ENCODE data around the gene HEMK1.

Gene HEMK1

GRCh38 chr3:50625231-50626182, 56.2 kb downstream of the HEMK1 start:
- Mint-ChIP-seq H3K27me3 (no peaks in the 10 kb centered on the region), H3K27ac (peak overlapping the region in 1 of 2 donors; percentile 68), H3K9me3 (no peaks in the 10 kb centered on the region), H3K4me3 (peak overlapping the region; percentile 21 to 29), H3K36me3 (ENCODE audit: insufficient read depth) (peaks cover 18% of the 10 kb centered on the region), H3K4me1 (ENCODE audit: low read depth in 2 of 2) (peaks cover 55 to 66% of the 10 kb centered on the region in 2 donors)
- DNase-seq (no peak), ATAC-seq (replicated peaks) (no peak)

- no peak for ATAC-seq (replicated peaks)
- Mint-ChIP-seq H3K4me3 (peak overlapping the region in 1 of 2 donors; percentile 51), H3K4me1 (ENCODE audit: low read depth in 2 of 2) (peaks cover 57 to 69% of the 10 kb centered on the region in 2 donors), H3K9me3 (no peaks in the 10 kb centered on the region), H3K36me3 (ENCODE audit: insufficient read depth) (peaks cover 17% of the 10 kb centered on the region), H3K27ac (peak overlapping the region in 1 of 2 donors; percentile 86), H3K27me3 (no peaks in the 10 kb centered on the region)
- DNase-seq, result no peak
These were observed 57.1 kb downstream of the HEMK1 start for GRCh38 chr3:50626401-50626800.

- H3K9me3 Mint-ChIP-seq, result no peaks in the 10 kb centered on the region
These were observed 58.2 kb downstream of the HEMK1 start for GRCh38 chr3:50627407-50628051.

GRCh38 chr3:50628601-50629000, 59.3 kb downstream of the HEMK1 start:
- H3K27ac Mint-ChIP-seq, result peak overlapping the region; percentile 13 to 86
- peaks cover 75 to 76% of the 10 kb centered on the region in 2 donors for H3K4me1 Mint-ChIP-seq (ENCODE audit: low read depth in 2 of 2)
- ATAC-seq (replicated peaks), result no peak
- DNase-seq, result no peak
- H3K27me3 Mint-ChIP-seq, result no peaks in the 10 kb centered on the region
- peaks cover 13% of the 10 kb centered on the region for H3K36me3 Mint-ChIP-seq (ENCODE audit: insufficient read depth)
- H3K9me3 Mint-ChIP-seq, result no peaks in the 10 kb centered on the region
- H3K4me3 Mint-ChIP-seq, result no peak overlapping the region

More at GRCh38 chr3:50627407-50628051, 58.2 kb downstream of the HEMK1 start:
- Mint-ChIP-seq H3K4me1 (ENCODE audit: low read depth in 2 of 2) (peaks cover 69 to 75% of the 10 kb centered on the region in 2 donors), H3K27ac (peak overlapping the region; percentile 64 to 86), H3K4me3 (peak overlapping the region in 1 of 2 donors; percentile 59), H3K27me3 (no peaks in the 10 kb centered on the region), H3K36me3 (ENCODE audit: insufficient read depth) (peaks cover 14% of the 10 kb centered on the region)
- DNase-seq (no peak), ATAC-seq (replicated peaks) (peak; percentile 31)

- peaks cover 10% of the 10 kb centered on the region for H3K36me3 Mint-ChIP-seq (ENCODE audit: insufficient read depth)
- ATAC-seq (replicated peaks), result no peak
- H3K4me3 Mint-ChIP-seq, result peak overlapping the region; percentile 4 to 38
- H3K9me3 Mint-ChIP-seq, result no peaks in the 10 kb centered on the region
- no peaks in the 10 kb centered on the region for H3K27me3 Mint-ChIP-seq
- DNase-seq, result no peak
- peaks cover 65 to 74% of the 10 kb centered on the region in 2 donors for H3K4me1 Mint-ChIP-seq (ENCODE audit: low read depth in 2 of 2)
- peak overlapping the region; percentile 91 to 94 for H3K27ac Mint-ChIP-seq
These were observed 61.1 kb downstream of the HEMK1 start for GRCh38 chr3:50630394-50630793.

- H3K4me3 Mint-ChIP-seq, result peak overlapping the region; percentile 4 to 38
- H3K36me3 Mint-ChIP-seq (ENCODE audit: insufficient read depth), result peaks cover 10% of the 10 kb centered on the region
These were observed 61.6 kb downstream of the HEMK1 start for GRCh38 chr3:50630877-50631276.

GRCh38 chr3:50632450-50632849, 63.1 kb downstream of the HEMK1 start:
- H3K27me3 Mint-ChIP-seq, result no peaks in the 10 kb centered on the region

More at GRCh38 chr3:50630877-50631276, 61.6 kb downstream of the HEMK1 start:
- peaks cover 65 to 72% of the 10 kb centered on the region in 2 donors for H3K4me1 Mint-ChIP-seq (ENCODE audit: low read depth in 2 of 2)
- DNase-seq (no peak), ATAC-seq (replicated peaks) (no peak)
- H3K9me3 Mint-ChIP-seq, result no peaks in the 10 kb centered on the region
- no peaks in the 10 kb centered on the region for H3K27me3 Mint-ChIP-seq
- peak overlapping the region; percentile 91 to 94 for H3K27ac Mint-ChIP-seq

GRCh38 chr3:50633230-50633790, 64.0 kb downstream of the HEMK1 start:
- peak overlapping the region; percentile 84 to 94 for H3K27ac Mint-ChIP-seq
- DNase-seq (no peak), ATAC-seq (replicated peaks) (no peak)
- no peaks in the 10 kb centered on the region for H3K27me3 Mint-ChIP-seq
- H3K4me3 Mint-ChIP-seq, result no peak overlapping the region
- H3K9me3 Mint-ChIP-seq, result no peaks in the 10 kb centered on the region
- H3K36me3 Mint-ChIP-seq (ENCODE audit: insufficient read depth), result peaks cover 14% of the 10 kb centered on the region
- H3K4me1 Mint-ChIP-seq (ENCODE audit: low read depth in 2 of 2), result peaks cover 70 to 77% of the 10 kb centered on the region in 2 donors

More at GRCh38 chr3:50632450-50632849, 63.1 kb downstream of the HEMK1 start:
- Mint-ChIP-seq H3K4me3 (peak overlapping the region; percentile 23 to 60), H3K4me1 (ENCODE audit: low read depth in 2 of 2) (peaks cover 68 to 78% of the 10 kb centered on the region in 2 donors), H3K9me3 (no peaks in the 10 kb centered on the region), H3K27ac (peak overlapping the region; percentile 91 to 94), H3K36me3 (ENCODE audit: insufficient read depth) (peaks cover 14% of the 10 kb centered on the region)
- DNase-seq (no peak), ATAC-seq (replicated peaks) (peak; percentile 37)

GRCh38 chr3:50635066-50635465, 65.7 kb downstream of the HEMK1 start:
- Mint-ChIP-seq H3K27me3 (no peaks in the 10 kb centered on the region), H3K36me3 (ENCODE audit: insufficient read depth) (peaks cover 9% of the 10 kb centered on the region), H3K27ac (peak overlapping the region; percentile 60 to 84), H3K4me3 (peak overlapping the region in 1 of 2 donors; percentile 22), H3K9me3 (no peaks in the 10 kb centered on the region), H3K4me1 (ENCODE audit: low read depth in 2 of 2) (peaks cover 69 to 70% of the 10 kb centered on the region in 2 donors)
- DNase-seq (no peak), ATAC-seq (replicated peaks) (no peak)

GRCh38 chr3:50637011-50637410, 67.7 kb downstream of the HEMK1 start:
- peaks cover 55 to 56% of the 10 kb centered on the region in 2 donors for H3K4me1 Mint-ChIP-seq (ENCODE audit: low read depth in 2 of 2)
- no peak for ATAC-seq (replicated peaks)
- H3K27me3 Mint-ChIP-seq, result no peaks in the 10 kb centered on the region
- no peaks in the 10 kb centered on the region for H3K9me3 Mint-ChIP-seq
- peak overlapping the region; percentile 81 to 91 for H3K27ac Mint-ChIP-seq
- no peak overlapping the region for H3K4me3 Mint-ChIP-seq
- DNase-seq, result no peak
- H3K36me3 Mint-ChIP-seq (ENCODE audit: insufficient read depth), result peaks cover 13% of the 10 kb centered on the region

GRCh38 chr3:50637945-50638344, 68.6 kb downstream of the HEMK1 start:
- Mint-ChIP-seq H3K27me3 (no peaks in the 10 kb centered on the region), H3K27ac (peak overlapping the region; percentile 81 to 91), H3K4me1 (ENCODE audit: low read depth in 2 of 2) (peaks cover 46 to 48% of the 10 kb centered on the region in 2 donors), H3K36me3 (ENCODE audit: insufficient read depth) (peaks cover 15% of the 10 kb centered on the region), H3K9me3 (no peaks in the 10 kb centered on the region), H3K4me3 (no peak overlapping the region)
- DNase-seq (no peak), ATAC-seq (replicated peaks) (no peak)

GRCh38 chr3:50639055-50639494, 69.8 kb downstream of the HEMK1 start:
- peaks cover 34 to 36% of the 10 kb centered on the region in 2 donors for H3K4me1 Mint-ChIP-seq (ENCODE audit: low read depth in 2 of 2)
- DNase-seq (no peak), ATAC-seq (replicated peaks) (no peak)
- no peaks in the 10 kb centered on the region for H3K27me3 Mint-ChIP-seq
- no peak overlapping the region for H3K4me3 Mint-ChIP-seq
- H3K36me3 Mint-ChIP-seq (ENCODE audit: insufficient read depth), result peaks cover 23% of the 10 kb centered on the region
- H3K9me3 Mint-ChIP-seq, result no peaks in the 10 kb centered on the region
- H3K27ac Mint-ChIP-seq, result peak overlapping the region; percentile 48 to 81

- DNase-seq (no peak), ATAC-seq (replicated peaks) (no peak)
- Mint-ChIP-seq H3K27ac (peak overlapping the region in 1 of 2 donors; percentile 73), H3K4me1 (ENCODE audit: low read depth in 2 of 2) (peaks cover 14 to 22% of the 10 kb centered on the region in 2 donors), H3K27me3 (no peaks in the 10 kb centered on the region), H3K9me3 (no peaks in the 10 kb centered on the region), H3K36me3 (ENCODE audit: insufficient read depth) (peaks cover 38% of the 10 kb centered on the region), H3K4me3 (no peak overlapping the region)
These were observed 73.1 kb downstream of the HEMK1 start for GRCh38 chr3:50642382-50642781.
